Neural cell (in vitro differentiated cells): Measurements from ENCODE around the gene POPDC2. TPM values are rescaled to one million over a fixed set of nuclear protein-coding genes. Genes with fewer than 3 reads are reported as not detected.

Source experiments
- H2AFZ ChIP-seq: fragments of 200-600, 300-800 bp; sonication (generic), shearing (Covaris generic); 2 replicates; pipeline ENCODE4 v1.6.0; 2014; ENCODE audit warnings: low read depth, mild to moderate bottlenecking, antibody characterized with exemption, low read length, moderate library complexity
- H3F3A ChIP-seq: fragments of 200-600 bp; shearing (Covaris generic); 2 replicates; pipeline ENCODE4 v1.6.1; 2016; ENCODE audit warnings: mild to moderate bottlenecking, moderate library complexity, mixed read lengths, antibody characterized with exemption, low read length; ENCODE audit not compliant: insufficient read depth, poor library complexity, severe bottlenecking
- H3K27ac ChIP-seq: fragments of 200-600, 300-800 bp; sonication (generic), shearing (Covaris generic); 2 replicates; pipeline ENCODE4 v1.5.1; 2014; ENCODE audit warnings: mild to moderate bottlenecking, low read length, moderate library complexity
- H3K27me3 ChIP-seq: fragments of 300-800, 200-600 bp; sonication (generic), shearing (Covaris generic); 2 replicates; pipeline ENCODE4 v1.6.0; 2014; ENCODE audit warnings: mild to moderate bottlenecking, low read depth, low read length, moderate library complexity; ENCODE audit not compliant: insufficient read depth
- H3K36me3 ChIP-seq: fragments of 300-800, 200-600 bp; sonication (generic), shearing (Covaris generic); 2 replicates; pipeline ENCODE4 v1.5.1; 2014; ENCODE audit warnings: mild to moderate bottlenecking, antibody characterized with exemption, low read length, moderate library complexity; ENCODE audit not compliant: insufficient read depth
- H3K4me2 ChIP-seq: fragments of 300-800, 200-600 bp; sonication (generic), shearing (Covaris generic); 2 replicates; pipeline ENCODE4 v1.6.0; 2014; ENCODE audit warnings: mild to moderate bottlenecking, low read length
- H3K4me3 ChIP-seq: fragments of 300-800, 200-600 bp; sonication (generic), shearing (Covaris generic); 2 replicates; pipeline ENCODE4 v1.5.1; 2014; ENCODE audit warnings: mild to moderate bottlenecking, low read length, moderate library complexity
- H3K79me2 ChIP-seq: fragments of 200-600 bp; shearing (Covaris generic); replicated peaks from 2 replicates; pipeline ENCODE4 v1.6.0; 2014; ENCODE audit warnings: mild to moderate bottlenecking, low read length, moderate library complexity; ENCODE audit not compliant: insufficient read depth
- H3K9ac ChIP-seq: fragments of 300-800, 200-600 bp; sonication (generic), shearing (Covaris generic); 2 replicates; pipeline ENCODE4 v1.6.1; 2016; ENCODE audit warnings: mild to moderate bottlenecking, low read length, mixed read lengths
- H3K9me2 ChIP-seq: fragments of 200-600 bp; shearing (Covaris generic); 2 replicates; pipeline ENCODE4 v1.6.1; 2016; ENCODE audit warnings: mild to moderate bottlenecking, low read length, mixed read lengths; ENCODE audit not compliant: insufficient read depth
- H3K9me3 ChIP-seq: fragments of 200-600, 300-800 bp; sonication (generic), shearing (Covaris generic); 2 replicates; pipeline ENCODE4 v1.6.1; 2016; ENCODE audit warnings: mild to moderate bottlenecking, mixed run types, low read length, moderate library complexity, mixed read lengths
- H4K20me1 ChIP-seq: fragments of 200-600 bp; shearing (Covaris generic); 2 replicates; pipeline ENCODE4 v1.6.1; 2016; ENCODE audit warnings: mild to moderate bottlenecking, mixed run types; ENCODE audit not compliant: insufficient read depth
- EP300 ChIP-seq: fragments of 450-650 bp; conservative IDR thresholded peaks from 2 replicates; pipeline ENCODE4 v1.6.1; 2014; ENCODE audit warnings: antibody characterized with exemption, mild to moderate bottlenecking, moderate library complexity; ENCODE audit not compliant: poor library complexity, severe bottlenecking
- EZH2 ChIP-seq: fragments of 200-600, 300-800 bp; shearing (Covaris generic), sonication (generic); IDR thresholded peaks from 2 replicates; pipeline ENCODE4 v1.6.1; 2014; ENCODE audit warnings: antibody characterized with exemption, low read length, borderline replicate concordance, mild to moderate bottlenecking; ENCODE audit not compliant: insufficient read depth, poor library complexity, severe bottlenecking
- MXI1 ChIP-seq: fragments of 450-650 bp; conservative IDR thresholded peaks from 2 replicates; pipeline ENCODE4 v1.6.1; 2014; ENCODE audit warnings: antibody characterized with exemption, mild to moderate bottlenecking; ENCODE audit not compliant: poor library complexity, severe bottlenecking
- POLR2AphosphoS5 ChIP-seq: IDR thresholded peaks from 2 replicates; pipeline ENCODE4 v1.6.1; 2012
- RAD21 ChIP-seq: fragments of 450-650 bp; conservative IDR thresholded peaks from 2 replicates; pipeline ENCODE4 v1.6.1; 2014; ENCODE audit warnings: antibody characterized with exemption, mild to moderate bottlenecking, moderate library complexity
- SMC3 ChIP-seq: fragments of 450-650 bp; conservative IDR thresholded peaks from 2 replicates; pipeline ENCODE4 v1.6.1; 2014; ENCODE audit warnings: antibody characterized with exemption, mild to moderate bottlenecking, moderate library complexity; ENCODE audit not compliant: poor library complexity
- TAF1 ChIP-seq: IDR thresholded peaks from 2 replicates; pipeline ENCODE4 v1.6.1; 2012; ENCODE audit warnings: low read depth
- polyA plus RNA-seq: library from polyadenylated mRNA; depleted of rRNA; stranded (reverse); fragments of >200 nt; gene quantifications from 2 replicates; pipeline ENCODE4 v1.2.3, GENCODE V29; 2014
- TF ChIP-seq, protein P1 (sequence below): fragments of 450-650 bp; IDR thresholded peaks from 2 replicates; pipeline ENCODE4 v1.5.1; 2014; ENCODE audit warnings: antibody characterized with exemption, mild to moderate bottlenecking, moderate library complexity; ENCODE audit not compliant: poor library complexity, severe bottlenecking
- TF ChIP-seq, protein P2 (sequence below): IDR thresholded peaks from 2 replicates; pipeline ENCODE4 v1.6.1; 2012; ENCODE audit warnings: borderline replicate concordance

POPDC2 gene
- polyA plus RNA-seq, 1 donor from 2014 or later, result 3.4 TPM

DNA sequence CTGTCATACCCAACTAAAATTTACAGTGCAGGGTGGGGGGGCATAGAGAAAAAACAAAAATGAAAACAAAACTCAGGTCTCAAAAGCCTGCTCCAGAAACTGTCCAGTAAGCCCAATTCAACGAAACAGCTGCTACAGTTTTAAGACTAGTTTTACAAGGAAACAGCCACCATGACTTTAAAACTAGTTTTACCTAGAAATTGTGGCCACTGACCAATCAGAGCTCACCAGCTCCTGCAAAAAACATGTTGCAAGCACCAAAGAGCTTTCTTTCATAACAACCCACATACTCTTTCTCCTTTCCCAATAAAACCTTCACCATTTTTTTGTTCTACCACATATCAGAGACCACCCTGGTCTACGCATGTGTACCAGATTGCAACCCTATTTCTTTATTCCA, 35.1 kb upstream of the POPDC2 start:
- Histone ChIP-seq H3K4me3 (no peak overlapping the region), H2AFZ (no peak overlapping the region), H3K9me3 (no peaks in the 10 kb centered on the region), H3K27ac (no peak overlapping the region), H3K27me3 (no peaks in the 10 kb centered on the region), H3F3A (no peaks in the 10 kb centered on the region), H3K4me2 (no peak overlapping the region), H3K79me2 (no peaks in the 10 kb centered on the region), H4K20me1 (no peaks in the 10 kb centered on the region), H3K36me3 (no peaks in the 10 kb centered on the region), H3K9me2 (no peaks in the 10 kb centered on the region), H3K9ac (no peak overlapping the region)
- no peak for TF ChIP-seq RAD21
- TF ChIP-seq POLR2AphosphoS5, result no peak
- TF ChIP-seq, protein P1, sequence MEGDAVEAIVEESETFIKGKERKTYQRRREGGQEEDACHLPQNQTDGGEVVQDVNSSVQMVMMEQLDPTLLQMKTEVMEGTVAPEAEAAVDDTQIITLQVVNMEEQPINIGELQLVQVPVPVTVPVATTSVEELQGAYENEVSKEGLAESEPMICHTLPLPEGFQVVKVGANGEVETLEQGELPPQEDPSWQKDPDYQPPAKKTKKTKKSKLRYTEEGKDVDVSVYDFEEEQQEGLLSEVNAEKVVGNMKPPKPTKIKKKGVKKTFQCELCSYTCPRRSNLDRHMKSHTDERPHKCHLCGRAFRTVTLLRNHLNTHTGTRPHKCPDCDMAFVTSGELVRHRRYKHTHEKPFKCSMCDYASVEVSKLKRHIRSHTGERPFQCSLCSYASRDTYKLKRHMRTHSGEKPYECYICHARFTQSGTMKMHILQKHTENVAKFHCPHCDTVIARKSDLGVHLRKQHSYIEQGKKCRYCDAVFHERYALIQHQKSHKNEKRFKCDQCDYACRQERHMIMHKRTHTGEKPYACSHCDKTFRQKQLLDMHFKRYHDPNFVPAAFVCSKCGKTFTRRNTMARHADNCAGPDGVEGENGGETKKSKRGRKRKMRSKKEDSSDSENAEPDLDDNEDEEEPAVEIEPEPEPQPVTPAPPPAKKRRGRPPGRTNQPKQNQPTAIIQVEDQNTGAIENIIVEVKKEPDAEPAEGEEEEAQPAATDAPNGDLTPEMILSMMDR, result no peak
- TF ChIP-seq EP300, result no peak
- no peak for TF ChIP-seq MXI1
- TF ChIP-seq SMC3, result no peak
- no peak for TF ChIP-seq EZH2
- no peak for TF ChIP-seq TAF1

DNA sequence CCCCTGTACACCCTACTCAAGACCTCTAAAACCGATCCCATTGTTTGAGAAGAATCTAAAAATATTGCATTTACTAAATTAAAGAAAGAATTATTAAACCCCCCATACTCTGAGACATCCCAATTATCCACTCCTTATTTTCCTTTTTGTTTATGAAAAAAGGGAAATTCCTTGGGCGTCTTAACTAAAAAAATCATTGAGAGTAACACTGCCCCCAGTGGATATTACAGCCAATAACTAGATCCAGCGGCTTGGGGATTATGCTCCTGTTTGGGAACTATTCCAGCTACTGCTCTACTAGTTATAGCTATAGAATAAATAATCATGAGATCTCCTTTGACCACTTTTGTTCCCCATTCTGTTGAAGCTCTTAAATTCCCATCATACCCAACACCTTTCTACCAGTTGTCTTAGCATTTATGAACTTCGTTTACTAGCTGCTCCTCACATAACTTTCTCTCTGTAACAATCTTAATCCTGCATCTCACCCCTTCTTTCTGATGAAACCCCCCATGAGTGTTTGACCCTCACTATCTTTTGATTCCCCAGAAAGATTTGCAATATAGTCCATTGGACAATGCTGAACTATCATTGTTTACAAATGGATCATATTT, 29.8 kb upstream of the POPDC2 start:
- H3F3A ChIP-seq, result no peaks in the 10 kb centered on the region
- no peak overlapping the region for H3K4me3 ChIP-seq
- no peak overlapping the region for H3K4me2 ChIP-seq
- H3K9me3 ChIP-seq, result no peaks in the 10 kb centered on the region
- no peak overlapping the region for H2AFZ ChIP-seq
- TF ChIP-seq POLR2AphosphoS5 (no peak), EP300 (no peak)
- TF ChIP-seq, protein P1, result peak; percentile 44
- H3K9me2 ChIP-seq, result no peaks in the 10 kb centered on the region
- H3K27ac ChIP-seq, result no peak overlapping the region
- no peaks in the 10 kb centered on the region for H4K20me1 ChIP-seq
- H3K9ac ChIP-seq, result no peak overlapping the region
- no peaks in the 10 kb centered on the region for H3K36me3 ChIP-seq
- H3K27me3 ChIP-seq, result no peaks in the 10 kb centered on the region
- H3K79me2 ChIP-seq, result no peaks in the 10 kb centered on the region

DNA sequence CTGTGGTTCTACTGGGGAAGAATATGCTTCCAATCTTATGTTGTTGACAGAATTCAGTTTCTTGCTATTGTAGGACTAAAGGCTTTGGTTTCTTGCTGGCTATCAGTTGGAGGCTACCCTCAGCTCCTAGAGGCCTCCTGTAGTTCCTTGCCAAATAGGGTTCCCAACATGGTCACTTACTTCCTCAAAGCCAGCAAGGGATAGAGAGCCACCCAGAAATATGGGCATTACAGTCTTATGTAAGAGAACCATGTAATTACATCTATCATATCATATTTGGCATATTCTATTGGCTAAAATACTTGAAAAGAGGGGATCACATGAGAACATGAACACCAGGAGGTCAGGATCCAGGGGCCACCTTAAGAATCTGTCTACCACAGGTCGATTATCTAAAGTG, 23.0 kb upstream of the POPDC2 start:
- no peak overlapping the region for H3K4me3 ChIP-seq
- no peaks in the 10 kb centered on the region for H3K9me2 ChIP-seq
- H3F3A ChIP-seq, result no peaks in the 10 kb centered on the region
- no peaks in the 10 kb centered on the region for H3K27me3 ChIP-seq
- no peaks in the 10 kb centered on the region for H3K9me3 ChIP-seq
- H2AFZ ChIP-seq, result no peak overlapping the region
- no peaks in the 10 kb centered on the region for H4K20me1 ChIP-seq
- TF ChIP-seq EZH2, result no peak
- TF ChIP-seq POLR2AphosphoS5, result no peak
- TF ChIP-seq, protein P2, sequence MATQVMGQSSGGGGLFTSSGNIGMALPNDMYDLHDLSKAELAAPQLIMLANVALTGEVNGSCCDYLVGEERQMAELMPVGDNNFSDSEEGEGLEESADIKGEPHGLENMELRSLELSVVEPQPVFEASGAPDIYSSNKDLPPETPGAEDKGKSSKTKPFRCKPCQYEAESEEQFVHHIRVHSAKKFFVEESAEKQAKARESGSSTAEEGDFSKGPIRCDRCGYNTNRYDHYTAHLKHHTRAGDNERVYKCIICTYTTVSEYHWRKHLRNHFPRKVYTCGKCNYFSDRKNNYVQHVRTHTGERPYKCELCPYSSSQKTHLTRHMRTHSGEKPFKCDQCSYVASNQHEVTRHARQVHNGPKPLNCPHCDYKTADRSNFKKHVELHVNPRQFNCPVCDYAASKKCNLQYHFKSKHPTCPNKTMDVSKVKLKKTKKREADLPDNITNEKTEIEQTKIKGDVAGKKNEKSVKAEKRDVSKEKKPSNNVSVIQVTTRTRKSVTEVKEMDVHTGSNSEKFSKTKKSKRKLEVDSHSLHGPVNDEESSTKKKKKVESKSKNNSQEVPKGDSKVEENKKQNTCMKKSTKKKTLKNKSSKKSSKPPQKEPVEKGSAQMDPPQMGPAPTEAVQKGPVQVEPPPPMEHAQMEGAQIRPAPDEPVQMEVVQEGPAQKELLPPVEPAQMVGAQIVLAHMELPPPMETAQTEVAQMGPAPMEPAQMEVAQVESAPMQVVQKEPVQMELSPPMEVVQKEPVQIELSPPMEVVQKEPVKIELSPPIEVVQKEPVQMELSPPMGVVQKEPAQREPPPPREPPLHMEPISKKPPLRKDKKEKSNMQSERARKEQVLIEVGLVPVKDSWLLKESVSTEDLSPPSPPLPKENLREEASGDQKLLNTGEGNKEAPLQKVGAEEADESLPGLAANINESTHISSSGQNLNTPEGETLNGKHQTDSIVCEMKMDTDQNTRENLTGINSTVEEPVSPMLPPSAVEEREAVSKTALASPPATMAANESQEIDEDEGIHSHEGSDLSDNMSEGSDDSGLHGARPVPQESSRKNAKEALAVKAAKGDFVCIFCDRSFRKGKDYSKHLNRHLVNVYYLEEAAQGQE, result no peak
- TF ChIP-seq EP300, result no peak
- TF ChIP-seq RAD21, result no peak
- no peak for TF ChIP-seq TAF1
- TF ChIP-seq, protein P1, result no peak
- TF ChIP-seq SMC3, result no peak
- no peak for TF ChIP-seq MXI1
- no peak overlapping the region for H3K4me2 ChIP-seq
- no peak overlapping the region for H3K27ac ChIP-seq
- H3K79me2 ChIP-seq, result no peaks in the 10 kb centered on the region
- H3K9ac ChIP-seq, result no peak overlapping the region
- no peaks in the 10 kb centered on the region for H3K36me3 ChIP-seq
